ENCODE measurements around the gene PTPRU.

The PTPRU gene

DNA sequence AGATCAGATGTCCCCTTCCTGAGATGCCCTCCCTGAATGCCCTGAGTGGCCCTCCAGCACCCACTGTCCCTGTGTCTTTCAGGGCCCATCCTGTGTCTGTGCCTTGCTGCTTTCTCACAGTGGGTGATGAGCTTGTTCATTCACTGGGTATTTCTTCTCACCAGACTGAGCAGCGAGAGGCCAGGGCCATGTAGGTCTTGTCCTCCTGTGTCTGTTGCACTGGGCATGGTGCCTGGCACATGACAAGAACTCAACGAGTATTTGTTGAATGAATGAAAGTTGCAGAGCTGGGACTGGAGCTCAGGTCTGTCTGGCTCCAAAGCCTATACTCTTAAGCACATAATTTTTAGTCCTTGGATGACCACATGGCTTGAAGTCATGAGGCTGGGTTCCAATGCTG lies 93.8 kb downstream of the PTPRU start:
- Histone ChIP-seq H3K9ac (ENCODE audit: low read length) (no peak overlapping the region), H3K27me3 (ENCODE audit: low read length) (no peaks in the 10 kb centered on the region), H3K4me3 (ENCODE audit: insufficient read depth, low read length, poor library complexity, severe bottlenecking) (no peak overlapping the region), H3K79me2 (ENCODE audit: insufficient read depth, low read length) (no peaks in the 10 kb centered on the region), H3K9me2 (replicated peaks; ENCODE audit: insufficient read depth, low read length) (no peaks in the 10 kb centered on the region), H3F3A (ENCODE audit: insufficient read depth) (no peaks in the 10 kb centered on the region), H3K36me3 (ENCODE audit: low read length) (no peaks in the 10 kb centered on the region), H3K4me2 (ENCODE audit: low read depth, low read length, poor library complexity, severe bottlenecking) (no peak overlapping the region), H3K27ac (ENCODE audit: low read depth, low read length) (no peak overlapping the region), H2AFZ (ENCODE audit: low read depth, low read length, severe bottlenecking) (no peak overlapping the region), H4K20me1 (ENCODE audit: low read depth, low read length) (no peaks in the 10 kb centered on the region), H3K9me3 (ENCODE audit: insufficient read depth, low read length) (no peaks in the 10 kb centered on the region)
- TF ChIP-seq, protein P1, sequence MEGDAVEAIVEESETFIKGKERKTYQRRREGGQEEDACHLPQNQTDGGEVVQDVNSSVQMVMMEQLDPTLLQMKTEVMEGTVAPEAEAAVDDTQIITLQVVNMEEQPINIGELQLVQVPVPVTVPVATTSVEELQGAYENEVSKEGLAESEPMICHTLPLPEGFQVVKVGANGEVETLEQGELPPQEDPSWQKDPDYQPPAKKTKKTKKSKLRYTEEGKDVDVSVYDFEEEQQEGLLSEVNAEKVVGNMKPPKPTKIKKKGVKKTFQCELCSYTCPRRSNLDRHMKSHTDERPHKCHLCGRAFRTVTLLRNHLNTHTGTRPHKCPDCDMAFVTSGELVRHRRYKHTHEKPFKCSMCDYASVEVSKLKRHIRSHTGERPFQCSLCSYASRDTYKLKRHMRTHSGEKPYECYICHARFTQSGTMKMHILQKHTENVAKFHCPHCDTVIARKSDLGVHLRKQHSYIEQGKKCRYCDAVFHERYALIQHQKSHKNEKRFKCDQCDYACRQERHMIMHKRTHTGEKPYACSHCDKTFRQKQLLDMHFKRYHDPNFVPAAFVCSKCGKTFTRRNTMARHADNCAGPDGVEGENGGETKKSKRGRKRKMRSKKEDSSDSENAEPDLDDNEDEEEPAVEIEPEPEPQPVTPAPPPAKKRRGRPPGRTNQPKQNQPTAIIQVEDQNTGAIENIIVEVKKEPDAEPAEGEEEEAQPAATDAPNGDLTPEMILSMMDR (IDR thresholded peaks at IDR 0.05; ENCODE audit: insufficient read depth, low read length, poor library complexity, severe bottlenecking): no peak
- TF ChIP-seq EZH2phosphoT487 (conservative IDR thresholded peaks at IDR 0.05; ENCODE audit: low read length): no peak

DNA sequence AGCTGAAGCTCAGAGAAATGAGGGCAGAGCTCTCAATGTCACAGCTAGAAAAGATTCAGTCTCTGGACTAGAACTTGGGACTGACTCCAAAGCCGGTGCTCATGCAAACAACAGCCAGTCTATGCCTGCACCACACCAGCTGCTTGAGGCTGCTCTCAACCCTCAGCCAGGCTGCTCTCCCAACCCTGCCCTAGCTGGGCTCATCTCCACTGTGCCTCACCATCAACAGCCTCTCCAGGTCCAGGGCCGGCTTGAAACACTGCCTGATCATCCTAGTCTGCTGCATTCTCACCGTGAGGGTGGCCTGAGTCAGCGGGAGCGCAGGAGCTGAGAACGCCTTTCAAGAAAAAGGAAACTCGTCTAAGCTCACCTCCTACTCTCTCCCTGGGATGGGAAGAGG lies 94.5 kb downstream of the PTPRU start:
- Histone ChIP-seq H3K4me3 (ENCODE audit: insufficient read depth, low read length, poor library complexity, severe bottlenecking) (no peak overlapping the region), H3K9me2 (replicated peaks; ENCODE audit: insufficient read depth, low read length) (no peaks in the 10 kb centered on the region), H3K27me3 (ENCODE audit: low read length) (no peaks in the 10 kb centered on the region), H2AFZ (ENCODE audit: low read depth, low read length, severe bottlenecking) (no peak overlapping the region), H3F3A (ENCODE audit: insufficient read depth) (no peaks in the 10 kb centered on the region), H4K20me1 (ENCODE audit: low read depth, low read length) (no peaks in the 10 kb centered on the region), H3K4me2 (ENCODE audit: low read depth, low read length, poor library complexity, severe bottlenecking) (no peak overlapping the region), H3K27ac (ENCODE audit: low read depth, low read length) (no peak overlapping the region), H3K36me3 (ENCODE audit: low read length) (no peaks in the 10 kb centered on the region), H3K9ac (ENCODE audit: low read length) (no peak overlapping the region), H3K79me2 (ENCODE audit: insufficient read depth, low read length) (no peaks in the 10 kb centered on the region), H3K9me3 (ENCODE audit: insufficient read depth, low read length) (no peaks in the 10 kb centered on the region)
- TF ChIP-seq, protein P1 (IDR thresholded peaks at IDR 0.05; ENCODE audit: insufficient read depth, low read length, poor library complexity, severe bottlenecking): no peak
- no peak for TF ChIP-seq EZH2phosphoT487 (conservative IDR thresholded peaks at IDR 0.05; ENCODE audit: low read length)

- Histone ChIP-seq H3K27ac (ENCODE audit: low read depth, low read length) (no peak overlapping the region), H2AFZ (ENCODE audit: low read depth, low read length, severe bottlenecking) (no peak overlapping the region), H3K9me2 (replicated peaks; ENCODE audit: insufficient read depth, low read length) (no peaks in the 10 kb centered on the region), H3K79me2 (ENCODE audit: insufficient read depth, low read length) (no peaks in the 10 kb centered on the region), H3K4me2 (ENCODE audit: low read depth, low read length, poor library complexity, severe bottlenecking) (no peak overlapping the region), H3K27me3 (ENCODE audit: low read length) (no peaks in the 10 kb centered on the region), H3K9me3 (ENCODE audit: insufficient read depth, low read length) (no peaks in the 10 kb centered on the region), H3K4me3 (ENCODE audit: insufficient read depth, low read length, poor library complexity, severe bottlenecking) (no peak overlapping the region), H4K20me1 (ENCODE audit: low read depth, low read length) (no peaks in the 10 kb centered on the region), H3K36me3 (ENCODE audit: low read length) (no peaks in the 10 kb centered on the region), H3K9ac (ENCODE audit: low read length) (no peak overlapping the region), H3F3A (ENCODE audit: insufficient read depth) (no peaks in the 10 kb centered on the region)
- no peak for TF ChIP-seq EZH2phosphoT487 (conservative IDR thresholded peaks at IDR 0.05; ENCODE audit: low read length)
Measured at GRCh38 chr1:29331309-29331708, 95.0 kb downstream of the PTPRU start.

DNA sequence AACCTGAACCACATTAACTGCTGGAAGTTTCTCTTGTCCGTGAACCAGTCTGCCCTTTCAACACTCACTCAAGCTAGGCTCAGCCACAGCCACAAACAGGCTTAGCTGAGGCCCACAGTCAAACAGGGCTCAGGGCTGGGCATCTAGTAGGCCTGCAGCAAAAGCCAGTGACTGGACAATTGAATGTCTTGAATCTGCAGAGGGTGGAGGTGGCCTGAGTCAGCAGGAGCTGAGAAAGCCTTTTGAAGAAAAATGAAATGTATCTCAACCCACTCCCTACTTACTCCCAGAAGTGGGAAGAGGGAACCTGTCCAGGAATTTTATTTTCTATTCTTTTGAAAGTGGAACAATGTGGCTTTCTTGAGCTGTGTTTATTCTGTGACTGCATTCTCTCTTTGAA lies 95.4 kb downstream of the PTPRU start:
- Histone ChIP-seq H3K36me3 (ENCODE audit: low read length) (no peaks in the 10 kb centered on the region), H3K27ac (ENCODE audit: low read depth, low read length) (no peak overlapping the region), H3K27me3 (ENCODE audit: low read length) (no peaks in the 10 kb centered on the region), H3K9me2 (replicated peaks; ENCODE audit: insufficient read depth, low read length) (no peaks in the 10 kb centered on the region), H3K4me2 (ENCODE audit: low read depth, low read length, poor library complexity, severe bottlenecking) (no peak overlapping the region), H3K9ac (ENCODE audit: low read length) (no peak overlapping the region), H3F3A (ENCODE audit: insufficient read depth) (no peaks in the 10 kb centered on the region), H3K4me3 (ENCODE audit: insufficient read depth, low read length, poor library complexity, severe bottlenecking) (no peak overlapping the region), H4K20me1 (ENCODE audit: low read depth, low read length) (no peaks in the 10 kb centered on the region), H3K9me3 (ENCODE audit: insufficient read depth, low read length) (no peaks in the 10 kb centered on the region), H3K79me2 (ENCODE audit: insufficient read depth, low read length) (no peaks in the 10 kb centered on the region), H2AFZ (ENCODE audit: low read depth, low read length, severe bottlenecking) (no peak overlapping the region)
- TF ChIP-seq, protein P1 (IDR thresholded peaks at IDR 0.05; ENCODE audit: insufficient read depth, low read length, poor library complexity, severe bottlenecking): no peak
- no peak for TF ChIP-seq EZH2phosphoT487 (conservative IDR thresholded peaks at IDR 0.05; ENCODE audit: low read length)
